Right kidney (tissue), 1 donor: ENCODE results near the gene TECPR1.

Experiments used
- DNase-seq: peaks from one replicate; pipeline ENCODE4 v3.0.0-alpha.2; 2016

Gene TECPR1

DNA sequence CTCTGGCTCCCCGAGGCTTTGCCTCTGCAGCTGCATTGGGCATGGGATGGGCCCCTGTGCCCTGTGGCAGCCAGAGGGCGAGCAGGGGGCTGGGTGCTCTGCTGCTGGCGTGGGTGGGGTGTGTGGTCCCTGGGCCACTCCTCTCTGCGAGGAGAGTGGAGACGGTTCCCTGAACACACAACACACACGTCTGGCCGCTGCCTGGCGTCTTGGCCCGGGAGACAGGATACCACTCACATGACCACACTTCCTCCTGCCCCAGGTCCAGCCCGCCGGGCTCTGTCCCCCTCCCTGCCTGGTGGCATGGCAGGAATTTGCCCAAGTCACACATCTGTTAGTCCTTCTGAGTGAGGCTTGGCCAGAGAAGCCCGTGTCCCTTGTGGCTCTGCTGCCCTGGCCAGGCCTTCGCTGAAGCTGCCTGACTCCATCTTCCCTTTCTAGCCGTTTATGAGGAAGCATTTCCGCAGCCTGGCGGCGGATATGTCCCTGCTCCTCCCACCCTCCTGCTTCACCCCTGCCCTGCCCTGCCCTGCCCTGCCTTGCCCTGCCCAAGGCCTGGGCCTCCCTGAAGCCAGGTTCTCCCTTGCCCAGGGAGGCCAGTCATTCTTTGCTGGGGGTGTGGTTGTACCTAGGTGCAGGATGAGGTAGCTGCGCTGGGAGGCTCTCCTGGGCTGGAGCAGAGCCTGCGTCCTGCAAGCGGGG is 32.5 kb upstream of the TECPR1 start:
- DNase-seq = peak; percentile 54

DNA sequence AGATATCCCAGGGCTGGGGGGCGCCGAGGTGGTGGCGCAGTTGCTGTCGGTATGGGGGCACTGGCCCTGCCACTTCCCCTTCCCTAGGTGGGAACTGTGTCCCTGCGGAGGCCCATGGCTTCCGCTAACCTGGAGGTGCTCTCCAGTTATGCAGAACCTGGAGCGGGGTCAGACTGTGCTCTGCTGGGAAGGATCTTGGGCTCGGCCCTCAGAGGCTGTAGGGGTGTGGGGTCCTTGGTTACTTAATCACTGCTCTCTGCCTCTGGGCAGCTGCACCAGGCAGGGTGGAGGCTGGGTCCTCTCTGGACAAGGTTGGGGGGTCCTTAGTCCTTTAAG is 31.8 kb upstream of the TECPR1 start:
- DNase-seq = no peak

- DNase-seq = no peak
These were observed 31.3 kb upstream of the TECPR1 start for GRCh38 chr7:98283127-98283886.

DNA sequence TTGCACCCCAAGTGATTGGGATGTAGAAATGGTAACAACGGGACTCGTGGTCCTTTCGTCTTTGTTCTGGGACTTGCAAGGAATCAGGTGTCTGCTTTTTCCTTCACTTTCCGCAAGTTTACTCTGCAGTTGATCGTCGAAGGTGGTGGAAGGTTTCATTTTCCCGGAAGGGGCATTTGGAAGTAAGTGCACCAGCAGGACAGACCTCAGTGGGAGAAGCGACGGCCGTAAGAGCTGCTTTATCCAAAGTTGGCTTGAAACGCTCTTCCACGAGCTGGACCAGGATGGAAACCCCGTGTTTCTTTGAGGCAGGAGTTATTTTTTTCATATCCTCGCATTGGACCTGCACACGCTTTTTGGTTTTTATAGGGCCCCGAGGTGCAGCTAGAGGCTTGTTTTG is 30.7 kb upstream of the TECPR1 start:
- no peak for DNase-seq

DNA sequence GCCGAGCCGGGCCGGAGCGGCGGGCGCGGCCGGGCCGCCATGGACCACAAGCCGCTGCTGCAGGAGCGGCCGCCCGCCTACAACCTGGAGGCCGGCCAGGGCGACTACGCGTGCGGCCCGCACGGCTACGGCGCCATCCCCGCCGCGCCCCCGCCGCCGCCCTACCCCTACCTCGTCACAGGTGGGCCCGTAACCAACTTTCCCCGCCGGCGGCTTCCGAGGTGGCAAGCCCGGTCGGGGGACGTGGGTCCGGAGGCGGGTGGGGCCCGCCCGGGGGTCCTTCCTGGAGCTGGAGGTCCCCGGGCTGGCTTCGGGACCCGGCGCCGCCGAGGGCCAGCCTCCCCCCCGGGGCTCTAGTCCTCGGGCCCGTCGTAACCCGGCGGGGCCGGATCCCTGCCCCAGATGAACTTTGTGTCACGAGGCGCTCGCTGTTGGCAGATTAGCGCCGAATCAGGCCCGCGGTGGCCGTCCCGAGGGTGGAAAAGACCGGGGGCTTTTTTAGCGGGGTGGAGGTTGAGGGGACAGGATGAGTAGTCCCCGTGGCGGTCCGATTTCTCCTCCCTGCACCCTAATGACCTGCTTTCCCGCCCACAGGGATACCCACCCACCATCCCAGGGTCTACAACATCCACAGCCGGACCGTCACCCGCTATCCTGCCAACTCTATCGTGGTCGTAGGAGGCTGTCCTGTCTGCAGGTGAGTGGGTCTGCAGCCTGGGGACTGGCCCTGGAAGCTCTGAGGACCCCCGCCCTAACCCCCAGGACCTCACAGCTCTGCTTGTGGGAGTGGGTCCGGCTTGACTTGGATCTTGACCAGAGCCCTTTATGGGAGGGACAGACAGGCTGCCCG is 29.9 kb upstream of the TECPR1 start:
- DNase-seq = peak; percentile 63

- peak; percentile 76 for DNase-seq
These were observed 29.0 kb upstream of the TECPR1 start, which contains the start of gene BRI3 for GRCh38 chr7:98280791-98281756. BRI3 (plus strand) TSS chr7:98281686; CDS start chr7:98281796, 110 bp downstream.

DNA sequence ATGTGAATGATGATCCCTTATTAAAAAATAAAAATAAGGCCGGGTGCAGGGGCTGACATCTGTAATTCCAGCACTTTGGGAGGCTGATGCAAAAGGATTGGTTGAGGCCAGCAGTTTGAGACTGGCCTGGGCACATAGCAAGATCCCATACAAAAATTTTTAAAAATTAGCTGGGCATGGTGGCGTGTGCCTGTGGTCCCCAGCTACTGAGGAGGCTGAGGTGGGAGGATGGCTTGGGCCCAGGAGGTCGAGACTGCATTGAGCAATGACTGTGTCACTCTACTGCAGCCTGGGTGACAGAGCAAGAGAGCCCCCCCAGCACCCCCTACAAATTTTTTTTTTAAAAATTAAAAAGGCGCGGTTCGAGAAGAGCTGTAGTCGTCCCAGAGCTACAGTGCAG is 28.3 kb upstream of the TECPR1 start:
- DNase-seq = no peak

GRCh38 chr7:98278936-98279335 is 26.9 kb upstream of the TECPR1 start:
- DNase-seq = no peak

DNA sequence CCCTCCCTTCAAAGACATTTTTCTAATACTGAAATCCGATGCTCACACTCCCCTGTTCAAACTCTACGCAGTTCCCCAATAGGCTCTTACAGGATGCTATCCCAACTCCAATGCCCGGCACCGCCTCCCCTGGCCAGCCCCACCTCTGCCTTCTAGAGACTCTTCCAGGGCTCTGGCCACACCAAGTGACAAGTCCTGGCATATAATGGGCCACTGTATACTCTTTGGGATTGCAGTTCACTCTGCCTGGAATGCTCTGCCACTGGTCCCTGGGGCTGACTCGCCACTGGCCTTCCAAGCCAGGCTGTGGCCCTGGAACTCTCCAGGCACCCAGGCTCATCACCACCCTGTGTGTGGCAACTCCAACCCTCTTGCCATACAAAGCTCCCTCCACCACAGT is 26.4 kb upstream of the TECPR1 start:
- no peak for DNase-seq

- no peak for DNase-seq
These were observed 24.3 kb upstream of the TECPR1 start for GRCh38 chr7:98276241-98276761.

DNA sequence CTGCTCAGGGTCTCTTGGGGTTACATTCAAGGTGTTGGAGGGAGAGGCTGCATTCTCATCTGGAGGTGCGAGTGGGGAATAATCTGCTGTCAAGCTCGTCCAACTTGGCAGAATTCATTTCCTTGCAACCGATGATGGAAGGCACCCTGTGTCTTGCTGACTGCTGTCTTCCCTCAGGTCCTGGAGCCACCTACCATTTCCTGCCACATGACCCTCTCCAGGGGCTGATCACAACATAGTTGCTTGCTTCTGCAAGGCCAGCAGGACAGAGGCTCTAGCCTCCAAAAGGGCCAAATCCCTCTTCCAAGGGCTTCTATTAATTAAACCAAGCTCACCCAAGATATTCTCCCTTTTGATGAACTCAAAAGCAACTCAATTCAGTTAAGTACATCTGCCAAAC is 15.3 kb upstream of the TECPR1 start:
- no peak for DNase-seq

- no peak for DNase-seq
These were observed 14.8 kb upstream of the TECPR1 start for GRCh38 chr7:98266840-98267239.

DNA sequence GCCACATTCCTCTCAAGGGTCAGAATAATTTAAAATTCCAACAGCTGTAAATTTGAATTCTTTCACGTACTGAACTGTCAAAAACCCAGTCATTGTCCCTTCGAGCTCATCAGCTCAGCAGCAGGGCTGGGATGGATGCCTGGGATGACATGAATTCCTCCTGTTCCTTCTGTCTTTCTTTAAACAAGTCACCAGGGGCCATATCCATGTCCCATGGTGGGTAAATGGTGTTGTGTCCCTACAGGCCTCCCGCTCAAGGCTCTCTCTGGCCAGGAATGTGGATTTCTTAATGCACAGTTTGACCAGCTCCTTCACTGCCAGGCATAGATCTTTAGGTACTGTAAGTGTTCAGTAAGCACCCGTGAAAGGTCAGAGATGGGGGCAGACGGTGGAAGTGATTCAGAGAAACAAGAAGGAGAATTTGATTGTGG is 13.8 kb upstream of the TECPR1 start:
- no peak for DNase-seq

GRCh38 chr7:98257701-98258100 is 5.7 kb upstream of the TECPR1 start:
- no peak for DNase-seq

DNA sequence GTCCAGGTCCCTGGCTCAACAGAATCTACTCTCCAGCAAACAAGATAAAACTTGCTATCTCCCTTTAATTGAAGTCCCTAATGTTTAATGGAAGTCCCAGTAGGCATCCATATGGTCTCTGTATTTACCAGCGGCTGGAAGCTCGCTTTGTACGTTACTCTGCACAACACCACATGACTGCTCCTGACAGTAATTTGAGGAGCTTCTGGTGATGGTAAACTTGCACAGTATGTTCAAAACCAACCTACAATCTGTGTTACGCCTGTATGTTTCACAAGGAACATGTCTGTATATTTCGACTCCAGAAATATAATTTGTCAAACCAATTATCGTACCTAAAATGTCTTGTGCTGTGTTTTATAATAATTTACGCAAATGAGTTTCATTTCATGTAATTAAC is 4.4 kb upstream of the TECPR1 start:
- no peak for DNase-seq

DNA sequence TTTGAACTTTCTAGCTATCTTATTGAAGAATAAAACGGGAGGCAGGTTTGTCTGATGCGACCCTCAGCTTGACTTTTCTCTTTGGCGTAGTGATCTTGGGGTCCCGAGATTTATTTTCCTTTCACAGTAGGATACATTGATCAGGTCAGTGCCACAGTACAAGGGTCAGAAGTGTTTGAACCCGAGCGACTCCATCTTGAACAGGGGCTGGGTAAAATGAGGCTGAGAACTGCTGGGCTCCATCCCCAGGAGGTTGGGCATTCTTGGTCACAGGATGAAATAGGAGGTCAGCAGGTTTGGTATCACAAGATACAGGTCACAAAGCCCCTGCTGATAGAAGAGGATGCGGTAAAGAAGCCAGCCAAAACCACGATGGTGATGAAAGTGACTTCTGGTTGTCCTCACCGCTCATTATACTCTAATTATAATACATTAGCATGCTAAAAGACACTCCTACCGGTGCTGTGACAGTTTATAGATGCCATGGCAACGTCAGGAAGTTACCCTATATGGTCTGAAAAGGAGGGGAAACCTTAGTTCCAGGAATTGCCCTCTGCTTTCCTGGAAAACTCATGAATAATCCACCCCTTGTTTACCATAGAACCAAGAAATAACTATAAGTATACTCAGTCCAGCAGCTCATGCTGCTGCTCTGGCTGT is 3.0 kb upstream of the TECPR1 start:
- no peak for DNase-seq

- DNase-seq = no peak
These were observed 2.5 kb upstream of the TECPR1 start for GRCh38 chr7:98254516-98254915.

- no peak for DNase-seq
These were observed 508 bp upstream of the TECPR1 start for GRCh38 chr7:98252425-98253054.

- DNase-seq = no peak
These were observed 816 bp downstream of the TECPR1 start for GRCh38 chr7:98251231-98251600.

- no peak for DNase-seq
These were observed 1.2 kb downstream of the TECPR1 start for GRCh38 chr7:98250789-98251188.

DNA sequence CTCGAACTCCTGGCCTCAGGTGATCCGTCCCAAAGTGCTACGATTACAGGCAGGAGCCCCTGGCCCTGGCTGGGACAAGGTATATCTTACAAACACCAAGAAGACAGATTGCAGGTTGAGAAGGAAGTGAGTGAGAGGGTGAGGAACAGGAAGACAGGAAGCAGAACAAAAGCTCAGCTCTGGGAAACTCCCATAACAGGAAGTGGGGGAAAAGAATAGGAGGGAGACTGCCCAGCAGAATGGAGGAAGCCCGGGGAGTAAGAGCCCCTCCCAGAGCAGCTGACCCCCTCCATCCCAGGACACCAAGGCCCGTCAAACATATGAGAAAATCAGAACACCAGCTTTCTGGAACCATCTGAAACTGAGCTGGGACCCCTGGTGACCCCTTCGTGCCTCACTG is 2.9 kb downstream of the TECPR1 start:
- no peak for DNase-seq
